HT-29 (cell line): Measurements from ENCODE around the gene CCDC97. TPM values are rescaled to one million over a fixed set of nuclear protein-coding genes. Genes with fewer than 3 reads are reported as not detected.

Source experiments
- DNase-seq: peaks from one replicate; pipeline ENCODE4 v3.0.0-alpha.2; 2015; ENCODE audit warnings: low spot score
- total RNA-seq: library from RNA; depleted of rRNA; stranded (reverse); fragments of >200 nt; shearing (Covaris generic); gene quantifications from 2 replicates; pipeline ENCODE4 v1.2.3, GENCODE V29; 2014

CCDC97 gene
- total RNA-seq, 1 experiment from 2014 or later, result 34.5 TPM

DNA sequence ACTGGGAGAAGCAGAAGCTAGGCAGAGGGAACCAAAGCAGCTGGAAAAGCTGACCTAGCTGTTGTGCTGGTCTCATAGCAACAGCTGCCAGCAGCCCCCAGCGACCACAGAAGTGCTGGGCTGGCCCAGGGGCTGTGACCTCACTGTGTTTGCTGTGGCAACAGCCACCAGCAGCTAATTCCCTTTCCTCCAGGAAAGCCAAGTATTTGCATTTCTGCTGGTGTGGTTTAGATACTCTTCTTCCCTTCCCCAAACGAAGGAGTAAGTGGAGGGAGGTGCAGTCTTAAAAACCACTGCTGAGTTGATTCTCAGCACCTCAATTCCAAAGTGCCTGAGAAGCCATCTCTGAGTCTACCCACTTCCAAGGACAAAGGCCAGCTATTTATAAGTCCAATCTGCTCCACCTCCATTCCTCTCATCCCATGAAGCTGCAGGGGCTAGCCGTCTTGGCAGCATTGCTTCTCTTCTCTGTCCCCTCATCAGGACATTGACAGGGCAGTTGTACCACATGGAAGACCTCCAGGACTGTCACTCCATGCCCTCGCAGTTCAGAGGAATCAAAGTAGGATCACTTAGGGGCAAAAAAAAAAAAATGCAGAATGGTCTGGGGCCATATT lies 11.5 kb upstream of the CCDC97 start:
- DNase-seq, result peak; percentile 46

DNA sequence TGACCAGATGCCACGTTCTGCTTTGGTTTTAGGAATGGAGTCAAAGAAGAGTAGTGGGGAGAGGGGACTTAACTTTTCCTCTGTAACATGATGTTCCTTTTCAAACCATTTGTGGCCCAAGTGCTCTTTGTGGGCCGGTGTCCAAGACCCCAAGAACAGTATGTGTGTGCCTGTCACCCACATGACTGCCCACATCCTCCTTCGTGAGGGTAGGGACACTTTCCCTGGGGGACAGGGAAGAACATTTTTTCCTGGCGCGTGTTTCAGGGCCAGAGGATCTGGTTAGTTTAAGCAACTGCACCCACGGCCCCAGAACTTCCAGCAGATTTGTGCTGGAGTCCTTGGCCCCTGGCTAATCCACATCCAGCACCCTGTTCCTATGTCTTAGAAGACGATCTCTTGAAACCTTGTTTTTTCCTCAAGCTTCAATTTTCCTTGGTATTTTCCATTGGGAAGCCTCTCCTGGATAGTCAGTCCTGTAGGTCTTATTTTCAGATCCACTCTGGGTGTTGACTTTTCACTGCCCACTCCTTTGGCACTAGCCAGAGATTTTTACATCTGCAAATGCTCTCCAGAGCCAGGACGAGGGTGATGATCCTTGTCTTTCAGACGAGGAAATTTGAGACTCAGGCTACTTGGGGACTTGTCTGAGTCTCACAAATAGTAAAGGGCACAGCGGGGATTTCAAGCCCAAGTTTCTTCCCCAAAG lies 10.8 kb upstream of the CCDC97 start:
- no peak for DNase-seq

DNA sequence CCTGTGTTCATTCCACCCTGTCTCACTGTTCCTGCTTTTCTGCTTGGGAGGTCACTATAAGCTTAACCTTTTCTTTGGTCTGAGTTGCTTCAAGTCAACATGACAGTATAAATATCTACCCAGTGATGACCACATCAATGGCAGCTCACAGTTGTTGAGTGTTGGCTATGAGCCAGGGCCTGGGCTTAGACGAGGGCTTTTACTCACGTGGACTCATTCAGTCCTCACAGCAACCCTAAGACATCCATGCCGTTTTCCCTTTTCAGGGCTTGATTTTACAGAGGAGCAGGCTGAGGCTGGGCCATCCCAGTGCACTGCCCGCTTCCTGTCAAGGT lies 10.2 kb upstream of the CCDC97 start:
- DNase-seq, result no peak

DNA sequence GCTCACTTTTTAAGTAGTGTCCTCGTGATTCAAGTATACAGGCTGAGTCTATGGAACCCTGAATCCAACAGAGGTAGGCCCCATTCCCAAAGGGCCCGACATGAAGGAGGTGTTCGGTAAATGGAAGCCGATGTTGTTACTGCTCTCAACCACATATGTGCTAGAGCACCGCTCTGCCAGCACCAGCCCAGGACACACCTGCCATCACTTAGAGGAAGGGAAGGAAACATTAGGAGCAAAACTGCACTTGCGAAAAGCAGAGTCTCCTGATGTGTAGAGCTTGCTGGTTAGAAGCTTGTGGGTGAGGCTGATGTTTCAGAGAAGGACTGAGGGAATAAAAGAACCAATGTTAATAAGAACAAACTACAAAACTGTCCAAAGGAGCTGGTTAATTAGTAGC lies 9.4 kb upstream of the CCDC97 start:
- no peak for DNase-seq

DNA sequence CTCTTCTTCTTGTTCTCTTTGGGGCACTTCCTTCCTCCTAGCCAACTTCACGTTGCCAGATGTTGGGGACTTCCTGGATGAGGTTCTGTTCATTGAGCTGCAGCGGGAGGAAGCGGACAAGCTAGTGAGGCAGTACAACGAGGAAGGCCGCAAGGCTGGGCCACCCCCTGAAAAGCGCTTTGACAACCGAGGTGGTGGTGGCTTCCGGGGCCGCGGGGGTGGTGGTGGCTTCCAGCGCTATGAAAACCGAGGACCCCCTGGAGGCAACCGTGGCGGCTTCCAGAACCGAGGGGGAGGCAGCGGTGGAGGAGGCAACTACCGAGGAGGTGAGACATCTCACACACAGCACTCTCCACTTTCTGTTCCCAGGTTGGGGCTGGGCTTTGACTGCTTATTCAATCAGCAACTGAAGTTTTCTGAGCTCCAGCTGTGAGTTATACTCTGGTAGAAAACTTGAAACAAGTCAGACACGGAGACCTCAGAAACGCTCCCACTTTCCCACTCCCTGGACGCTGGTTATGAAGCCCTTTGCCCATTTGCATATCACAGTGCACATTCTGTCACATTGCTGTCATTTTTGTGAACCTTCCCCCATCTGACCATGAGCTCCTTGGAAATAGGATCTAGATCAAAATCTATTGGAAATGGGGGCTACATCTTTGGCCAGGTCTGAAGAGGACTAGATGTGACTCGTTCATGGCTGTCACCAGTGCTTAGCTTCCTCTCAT lies 7.2 kb upstream of the CCDC97 start:
- DNase-seq, result no peak

DNA sequence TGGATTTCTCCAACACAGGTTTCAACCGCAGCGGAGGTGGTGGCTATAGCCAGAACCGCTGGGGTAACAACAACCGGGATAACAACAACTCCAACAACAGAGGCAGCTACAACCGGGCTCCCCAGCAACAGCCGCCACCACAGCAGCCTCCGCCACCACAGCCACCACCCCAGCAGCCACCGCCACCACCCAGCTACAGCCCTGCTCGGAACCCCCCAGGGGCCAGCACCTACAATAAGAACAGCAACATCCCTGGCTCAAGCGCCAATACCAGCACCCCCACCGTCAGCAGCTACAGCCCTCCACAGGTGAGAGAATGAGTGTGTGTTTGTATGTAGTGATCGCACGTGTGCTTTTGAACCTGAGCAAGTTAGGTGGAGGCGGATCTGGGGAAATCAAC lies 6.0 kb upstream of the CCDC97 start:
- DNase-seq, result no peak

DNA sequence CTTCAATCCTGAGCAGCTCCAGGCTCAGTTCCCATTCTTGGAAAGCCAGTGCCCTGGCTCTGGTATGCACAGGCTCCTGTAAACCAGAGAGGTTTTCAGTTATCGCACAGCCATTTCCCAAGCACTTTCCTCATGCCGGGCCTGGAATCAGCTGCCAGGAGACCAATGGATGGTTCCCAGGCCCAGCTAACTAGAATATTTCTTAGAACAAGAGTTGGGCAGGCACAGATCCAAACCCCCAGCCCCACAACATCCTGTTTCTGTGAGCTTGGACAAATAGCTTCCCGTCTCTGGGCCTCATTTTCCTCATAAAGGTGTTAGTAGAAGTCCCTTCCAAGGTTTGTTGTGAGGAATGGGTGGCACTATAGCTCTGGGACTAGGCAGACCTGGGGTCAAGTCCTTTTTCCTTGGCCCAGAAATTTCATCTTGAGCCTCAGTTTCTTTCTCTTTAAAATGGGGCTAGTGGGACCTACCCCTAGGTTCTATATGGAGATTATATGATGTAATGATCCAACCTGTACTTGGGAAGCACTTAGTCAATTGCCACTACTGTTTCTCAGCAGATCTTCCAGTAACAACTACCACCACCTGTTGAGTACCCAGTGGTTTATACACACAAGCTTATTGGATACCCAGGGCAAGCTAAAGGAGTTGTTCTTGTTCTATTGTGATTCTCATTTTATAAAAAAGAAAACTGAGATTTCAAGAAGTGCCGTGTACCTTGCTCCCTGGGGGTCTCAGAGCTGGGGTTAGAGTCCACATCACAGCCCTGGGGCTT lies 5.1 kb upstream of the CCDC97 start:
- no peak for DNase-seq

DNA sequence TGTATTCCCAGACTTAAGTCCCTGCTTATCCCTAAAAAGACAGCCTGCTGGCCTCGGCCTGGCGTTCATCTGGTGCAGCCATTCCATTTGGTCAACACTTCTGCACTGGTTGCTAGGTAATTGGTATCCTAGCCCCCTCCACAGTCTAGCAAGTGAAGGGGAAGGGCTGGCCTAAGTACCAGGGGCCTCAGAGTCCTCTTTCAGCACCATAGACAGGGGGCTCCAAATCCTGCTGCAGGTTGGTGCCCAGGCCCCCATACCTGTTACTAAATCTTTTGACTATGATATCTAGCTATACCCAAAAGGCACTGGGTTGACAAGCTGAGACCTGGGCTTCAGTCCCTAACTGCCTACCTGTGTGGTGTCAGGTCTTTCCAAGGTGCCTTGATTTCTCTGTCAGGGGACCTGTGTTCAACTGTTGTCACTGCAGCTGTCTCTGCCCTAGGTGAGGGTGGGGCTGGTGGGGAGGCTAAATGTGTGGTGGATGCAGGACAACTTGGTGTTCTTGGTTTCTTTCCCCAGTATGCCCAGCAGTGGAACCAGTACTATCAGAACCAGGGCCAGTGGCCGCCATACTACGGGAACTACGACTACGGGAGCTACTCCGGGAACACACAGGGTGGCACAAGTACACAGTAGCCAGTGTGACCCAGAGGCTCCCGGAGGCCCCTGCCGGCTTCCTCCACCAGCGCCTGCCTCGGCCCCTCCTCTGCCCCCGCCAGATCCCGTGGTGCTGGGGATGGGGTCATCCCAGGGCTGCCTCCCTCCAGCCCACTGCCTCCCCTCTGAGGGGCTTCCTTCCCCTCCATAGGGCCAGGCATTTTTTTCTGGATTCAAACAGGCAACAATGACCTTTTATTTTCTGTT lies 3.8 kb upstream of the CCDC97 start:
- no peak for DNase-seq

DNA sequence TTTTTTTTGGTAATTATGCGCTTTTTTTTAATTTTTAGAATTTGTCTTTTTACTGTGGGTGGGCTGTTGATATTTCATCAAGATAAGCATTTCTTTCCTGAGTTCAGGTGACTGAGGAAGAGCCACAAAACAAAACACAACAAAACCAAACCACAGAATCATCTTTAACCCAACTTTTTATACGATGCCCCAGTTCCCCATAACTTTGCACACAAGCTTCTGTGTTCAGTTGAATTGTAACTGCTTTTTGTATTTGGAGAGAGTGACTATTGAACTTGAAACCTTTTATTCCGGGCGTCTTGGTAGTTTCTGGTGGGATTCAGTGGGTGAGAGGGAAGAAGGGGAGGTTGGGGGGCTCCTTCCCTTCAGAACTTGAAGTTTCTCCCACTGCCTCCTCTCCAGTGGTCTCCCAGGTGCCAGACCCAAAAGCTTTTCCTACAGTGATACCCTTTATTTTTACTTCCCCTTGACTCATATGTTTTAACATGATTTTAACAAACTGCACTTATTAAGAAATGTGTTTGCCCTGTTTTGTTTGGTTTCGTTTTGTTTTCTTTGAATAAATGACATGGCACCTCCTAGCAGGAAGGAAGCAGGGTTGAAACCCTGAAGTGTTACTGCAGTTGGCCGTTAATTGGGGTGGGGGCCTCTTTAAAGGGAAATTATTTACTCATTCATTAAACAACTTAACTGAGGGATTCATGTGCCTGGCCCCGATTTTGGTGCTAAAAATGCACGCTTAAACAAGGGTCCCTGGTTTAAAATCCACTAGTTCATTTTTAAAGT lies 2.7 kb upstream of the CCDC97 start:
- DNase-seq, result no peak

DNA sequence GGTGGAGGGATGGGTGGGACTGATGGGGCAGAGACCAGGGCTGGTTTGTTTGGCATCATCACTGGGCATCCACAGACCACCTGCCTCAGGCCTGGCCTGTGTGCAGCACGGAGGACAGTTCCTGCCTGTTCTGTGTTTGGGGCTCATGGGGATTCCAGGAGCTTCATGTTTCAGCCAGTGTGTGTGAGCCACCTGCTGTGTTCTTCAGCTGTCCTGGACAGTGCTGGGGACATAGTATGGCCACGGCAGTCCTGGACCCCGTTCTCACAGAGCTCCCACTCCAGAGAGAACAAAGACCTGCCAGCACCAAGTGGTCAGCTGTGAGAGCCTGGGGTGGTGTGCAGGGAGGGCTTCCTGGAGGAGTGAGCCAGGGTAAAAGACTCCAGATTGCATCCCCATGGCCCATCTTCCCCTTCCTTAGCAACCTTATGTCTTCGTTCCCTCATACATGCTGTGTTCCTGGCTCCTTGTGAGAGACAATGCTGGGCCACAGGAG lies 2.0 kb upstream of the CCDC97 start:
- DNase-seq, result no peak

DNA sequence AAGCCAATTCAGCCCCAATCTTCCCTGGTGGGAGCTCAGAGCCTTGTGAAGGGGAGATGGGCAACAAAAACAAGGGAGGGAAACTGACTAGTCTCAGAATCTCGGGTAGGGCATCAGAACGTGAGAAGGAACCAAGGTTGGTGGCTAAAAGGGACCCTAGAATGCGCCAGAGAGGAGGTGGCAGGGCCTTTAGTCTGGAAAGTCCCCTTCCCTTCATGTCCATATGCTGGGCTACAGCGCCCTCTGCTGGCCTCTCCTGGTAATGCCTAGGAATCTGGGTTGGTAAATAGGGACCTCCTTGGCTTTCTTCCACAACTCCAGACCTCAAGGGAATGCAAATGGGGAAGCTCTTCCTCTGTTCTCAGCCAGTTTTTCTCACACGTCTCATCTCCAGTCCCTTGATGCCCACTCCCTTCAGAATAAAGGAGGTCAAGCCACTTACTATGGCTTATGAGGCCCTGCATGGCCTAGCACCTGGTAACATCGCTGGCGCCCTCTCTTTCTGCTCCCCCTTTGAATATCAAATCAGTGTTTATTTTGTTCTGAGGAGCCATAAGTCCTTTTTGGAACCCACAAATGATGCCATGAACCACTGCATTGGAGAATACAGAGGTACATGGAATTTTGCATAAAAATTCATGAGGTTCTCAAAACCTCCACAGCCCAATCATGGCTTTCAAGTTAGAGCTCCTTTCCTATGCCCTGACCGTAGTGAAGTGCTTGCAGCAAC lies 1.4 kb upstream of the CCDC97 start:
- DNase-seq, result peak; percentile 99

DNA sequence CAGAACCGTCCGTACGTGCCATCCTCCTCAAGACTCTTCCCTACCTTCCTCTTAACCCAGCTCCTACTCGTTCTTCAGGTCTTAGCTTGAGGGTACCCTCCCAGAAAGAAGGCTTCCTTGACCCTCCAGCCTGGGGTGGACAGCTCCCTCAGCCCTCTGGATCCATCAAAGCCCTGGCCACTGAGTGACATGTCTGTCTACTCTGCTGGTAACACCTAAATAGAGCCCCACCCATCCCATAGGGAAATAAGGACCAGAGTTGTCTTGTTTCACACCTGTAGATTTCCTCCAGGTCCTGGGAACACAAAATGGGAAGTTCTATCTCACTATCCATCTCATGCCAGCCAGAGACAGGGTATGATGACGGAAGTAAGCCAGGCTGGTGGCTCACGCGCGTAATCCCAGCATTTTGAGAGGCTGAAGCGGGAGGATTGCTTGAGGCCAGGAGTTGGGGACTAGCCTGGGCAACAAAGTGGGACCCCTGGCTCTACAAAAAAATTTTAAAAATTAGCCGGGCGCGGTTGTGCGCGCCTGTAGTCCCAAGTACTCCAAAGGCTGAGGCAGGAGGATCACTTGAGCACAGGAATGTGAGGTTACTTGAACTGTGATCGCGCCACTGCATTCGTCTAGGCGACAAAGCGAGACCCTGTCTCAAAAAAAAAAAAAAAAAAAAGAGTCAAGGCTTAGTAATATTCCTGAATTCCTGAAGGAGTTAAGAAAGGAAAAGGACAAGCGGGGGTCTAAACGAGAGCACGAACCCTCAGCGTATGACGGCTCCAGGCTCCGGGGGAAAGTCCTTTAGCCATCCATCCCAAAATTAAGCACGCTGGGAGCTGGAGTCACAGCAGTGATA lies 566 bp upstream of the CCDC97 start:
- DNase-seq, result no peak

DNA sequence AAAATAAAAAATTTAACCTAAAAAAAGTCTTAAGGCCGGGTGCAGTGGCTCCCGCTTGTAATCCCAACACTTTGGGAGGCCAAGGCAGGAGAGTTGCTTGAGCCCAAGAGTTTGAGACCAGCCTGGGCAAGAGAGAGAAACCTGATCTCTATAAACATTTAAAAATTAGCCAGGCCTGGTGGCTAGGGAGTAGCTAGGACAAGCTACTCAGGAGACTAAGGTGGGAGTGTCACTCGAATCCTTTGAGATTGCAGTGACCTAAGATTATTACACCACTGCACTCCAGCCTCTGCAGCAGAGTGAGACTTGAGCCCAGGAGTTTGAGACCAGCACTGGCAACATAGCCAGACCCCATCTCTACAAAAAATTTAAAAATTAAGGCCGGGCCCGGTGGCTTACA lies 1.1 kb downstream of the CCDC97 start:
- DNase-seq, result no peak

DNA sequence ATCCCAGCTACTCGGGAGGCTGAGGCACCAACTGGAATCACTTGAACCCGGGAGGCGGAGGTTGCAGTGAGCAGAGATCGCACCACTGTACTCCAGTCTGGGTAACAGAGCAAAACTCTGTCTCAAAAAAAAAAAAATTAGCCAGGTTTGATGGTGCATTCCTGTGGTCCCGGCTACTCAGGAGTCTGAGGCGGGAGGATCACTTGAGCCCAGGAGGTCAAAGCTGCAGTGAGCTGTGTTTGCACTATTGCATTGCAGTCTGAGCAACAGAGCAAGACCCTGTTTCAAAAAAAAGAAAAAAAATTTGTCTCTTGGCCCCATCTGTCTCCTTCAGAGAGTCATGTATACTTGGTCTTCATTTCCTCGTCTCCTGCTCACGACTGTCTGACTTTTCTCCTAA lies 1.6 kb downstream of the CCDC97 start:
- DNase-seq, result no peak

DNA sequence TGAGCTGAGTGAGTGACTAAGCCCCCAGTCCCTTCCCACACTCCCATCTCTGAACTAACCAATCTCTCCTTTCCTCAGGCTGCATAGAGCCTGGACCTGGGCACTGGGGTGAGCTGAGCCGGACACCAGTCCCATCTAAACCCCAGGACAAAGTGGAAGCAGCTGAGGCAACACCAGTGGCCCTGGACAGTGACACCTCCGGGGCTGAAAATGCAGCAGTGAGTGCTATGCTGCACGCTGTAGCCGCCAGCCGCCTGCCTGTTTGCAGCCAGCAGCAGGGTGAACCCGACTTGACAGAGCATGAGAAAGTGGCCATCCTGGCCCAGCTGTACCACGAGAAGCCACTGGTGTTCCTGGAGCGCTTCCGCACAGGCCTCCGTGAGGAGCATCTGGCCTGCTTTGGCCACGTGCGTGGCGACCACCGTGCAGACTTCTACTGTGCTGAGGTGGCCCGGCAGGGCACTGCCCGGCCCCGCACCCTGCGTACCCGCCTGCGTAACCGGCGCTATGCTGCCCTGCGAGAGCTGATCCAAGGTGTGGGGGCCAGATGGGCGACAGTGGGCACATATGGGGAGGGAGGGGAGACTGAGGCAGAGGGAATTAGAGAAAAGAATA lies 6.4 kb downstream of the CCDC97 start:
- DNase-seq, result no peak

DNA sequence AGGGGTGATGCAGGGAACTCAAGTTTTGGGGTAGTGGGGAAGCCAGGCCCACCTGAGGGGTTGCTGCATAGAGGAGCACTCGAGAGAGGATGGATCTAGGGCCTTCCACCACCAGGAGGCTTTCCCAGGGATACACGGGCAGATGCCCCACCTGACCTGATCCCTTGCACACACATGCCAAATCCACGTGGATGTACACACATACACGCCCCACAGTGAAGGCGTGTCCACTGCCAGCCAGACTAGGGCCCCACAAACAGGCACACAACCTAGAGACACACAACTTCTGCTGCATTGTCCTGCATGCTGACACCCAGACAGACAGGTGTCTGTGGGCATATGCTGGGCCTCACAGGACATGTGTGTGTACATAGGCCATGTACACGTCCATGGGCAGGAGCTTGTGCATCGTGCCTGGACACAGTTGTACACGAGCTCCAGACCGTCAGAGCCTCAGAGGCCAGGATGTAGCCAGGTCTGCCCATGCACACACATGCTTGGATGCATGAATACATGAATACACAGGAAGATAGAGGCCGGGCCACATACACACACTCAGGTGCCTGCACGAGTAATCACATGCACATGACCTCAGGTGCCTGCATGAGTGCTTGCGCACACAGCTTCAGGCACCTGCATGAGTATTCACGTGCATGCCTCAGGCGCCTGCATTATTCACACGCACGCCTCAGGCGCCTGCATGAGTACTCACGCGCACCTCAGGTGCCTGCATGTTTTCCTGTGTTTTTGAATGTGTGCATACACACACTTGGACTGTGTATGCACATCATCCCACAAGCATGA lies 8.9 kb downstream of the CCDC97 start:
- no peak for DNase-seq

DNA sequence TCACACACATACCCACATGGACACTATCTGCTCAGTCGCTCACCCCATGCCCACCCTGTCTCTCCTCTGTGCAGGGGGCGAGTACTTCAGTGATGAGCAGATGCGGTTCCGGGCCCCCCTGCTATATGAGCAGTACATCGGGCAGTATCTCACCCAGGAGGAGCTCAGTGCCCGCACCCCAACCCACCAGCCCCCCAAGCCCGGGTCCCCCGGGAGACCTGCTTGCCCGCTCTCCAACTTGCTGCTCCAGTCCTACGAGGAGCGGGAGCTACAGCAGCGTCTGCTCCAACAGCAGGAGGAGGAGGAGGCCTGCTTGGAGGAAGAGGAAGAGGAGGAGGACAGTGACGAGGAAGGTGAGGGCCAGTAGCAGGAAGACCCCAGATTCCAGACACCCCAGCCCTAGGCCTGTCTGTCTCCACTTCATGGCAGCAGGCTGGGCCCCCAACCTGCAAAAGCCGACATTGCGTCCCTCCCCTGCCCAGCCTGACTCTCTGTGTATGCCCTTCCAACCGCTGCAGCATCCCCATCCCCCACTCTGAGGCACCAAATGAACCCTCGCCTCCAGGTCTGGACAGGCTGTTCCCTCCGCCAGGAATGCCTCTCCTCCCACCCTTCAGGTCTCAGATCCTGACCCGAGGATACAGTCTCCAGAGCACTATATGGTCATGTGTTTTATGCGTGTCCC lies 9.7 kb downstream of the CCDC97 start:
- no peak for DNase-seq
